NCI-H1092 treated with DMSO at 0.1 percent for 48 hours (cell line): Measurements from ENCODE around the gene CIT.
"Not testable (repeated sequence)": the region's sequence is repeated elsewhere in the genome, so short reads cannot be mapped to it uniquely, and the experiment has no call there.

ENCODE experiments used
- DNase-seq: peaks from one replicate; lab custom pipeline; 2025; lab: John Stamatoyannopoulos, UW

The CIT gene

GRCh38 chr12:119876761-119877638, at the start of gene CIT:
TSS of gene CIT (minus strand) at chr12:119877320. CDS start at chr12:119876168, 1,152 bp downstream.
- DNase-seq: peak; percentile 88

- no peak for DNase-seq
Measured at GRCh38 chr12:119925269-119925668, 48.1 kb upstream of the CIT start.

- no peak for DNase-seq
Measured at GRCh38 chr12:119920064-119920463, 42.9 kb upstream of the CIT start.

GRCh38 chr12:119915894-119916510, 38.9 kb upstream of the CIT start:
- DNase-seq: no peak

- no peak for DNase-seq
Measured at GRCh38 chr12:119914666-119915065, 37.5 kb upstream of the CIT start.

- no peak for DNase-seq
Measured at GRCh38 chr12:119913536-119914330, 36.6 kb upstream of the CIT start.

- DNase-seq: no peak
Measured at GRCh38 chr12:119911182-119911581, 34.1 kb upstream of the CIT start.

- no peak for DNase-seq
Measured at GRCh38 chr12:119910586-119910985, 33.5 kb upstream of the CIT start.

GRCh38 chr12:119902084-119902509, 25.0 kb upstream of the CIT start:
- DNase-seq: peak; percentile 62

GRCh38 chr12:119901670-119902069, 24.6 kb upstream of the CIT start:
- DNase-seq: no peak

GRCh38 chr12:119894916-119895315, 17.8 kb upstream of the CIT start:
- no peak for DNase-seq

- DNase-seq: not testable (repeated sequence)
Measured at GRCh38 chr12:119892611-119893010, 15.5 kb upstream of the CIT start.

- no peak for DNase-seq
Measured at GRCh38 chr12:119885549-119885948, 8.4 kb upstream of the CIT start.

- DNase-seq: not testable (repeated sequence)
Measured at GRCh38 chr12:119883791-119884190, 6.7 kb upstream of the CIT start.

GRCh38 chr12:119883237-119883636, 6.1 kb upstream of the CIT start:
- DNase-seq: no peak

GRCh38 chr12:119877639-119877948, 474 bp upstream of the CIT start:
- DNase-seq: no peak

GRCh38 chr12:119870457-119870856, 6.7 kb downstream of the CIT start:
- DNase-seq: no peak

- no peak for DNase-seq
Measured at GRCh38 chr12:119869720-119870119, 7.4 kb downstream of the CIT start.

GRCh38 chr12:119868992-119869391, 8.1 kb downstream of the CIT start:
- DNase-seq: no peak

- DNase-seq: no peak
Measured at GRCh38 chr12:119864591-119864990, 12.5 kb downstream of the CIT start.

- no peak for DNase-seq
Measured at GRCh38 chr12:119859241-119859640, 17.9 kb downstream of the CIT start.

GRCh38 chr12:119857041-119857591, 20.0 kb downstream of the CIT start:
- DNase-seq: no peak
